NCI-H2171 treated with DMSO at 0.1 percent for 48 hours (cell line): Measurements from ENCODE around the gene USP7.

Experiments used
- DNase-seq: peaks from one replicate; lab custom pipeline; 2025; lab: John Stamatoyannopoulos, UW

The USP7 gene

DNA sequence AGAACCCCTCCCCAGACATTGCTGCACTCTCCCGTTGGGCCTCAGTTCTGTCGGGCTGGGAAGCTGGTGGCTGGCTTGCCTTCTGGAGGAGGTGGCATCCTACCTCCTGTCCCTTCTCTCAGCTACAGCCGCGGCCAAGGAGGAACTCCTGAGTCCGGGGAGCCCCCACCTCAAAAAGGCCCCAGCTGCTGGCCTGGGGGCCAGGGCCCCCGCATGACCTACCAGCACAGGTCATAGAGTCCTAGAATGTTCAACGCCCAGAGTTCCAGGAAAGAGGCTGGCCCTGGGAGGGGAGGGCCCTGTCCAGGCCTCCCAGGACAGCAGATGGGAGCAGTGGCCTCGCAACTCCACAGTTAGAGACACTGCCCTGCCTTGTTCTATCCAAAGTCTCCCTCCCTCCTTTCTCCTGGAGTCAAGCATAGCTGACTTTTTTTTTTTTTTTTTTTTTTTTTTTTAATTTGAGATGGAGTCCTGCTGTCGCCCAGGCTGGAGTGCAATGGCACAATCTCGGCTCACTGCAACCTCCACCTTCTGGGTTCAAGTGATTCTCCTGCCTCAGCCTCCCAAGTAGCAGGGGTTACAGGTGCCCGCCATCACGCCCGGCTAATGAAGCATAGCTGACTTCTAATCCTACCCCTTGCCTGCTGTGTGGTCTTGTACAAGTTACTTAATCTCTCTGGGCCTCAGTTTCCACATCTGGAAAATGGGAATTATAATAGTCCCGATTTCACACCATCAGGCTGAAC is 102.0 kb downstream of the USP7 start:
- peak; percentile 51 for DNase-seq

DNA sequence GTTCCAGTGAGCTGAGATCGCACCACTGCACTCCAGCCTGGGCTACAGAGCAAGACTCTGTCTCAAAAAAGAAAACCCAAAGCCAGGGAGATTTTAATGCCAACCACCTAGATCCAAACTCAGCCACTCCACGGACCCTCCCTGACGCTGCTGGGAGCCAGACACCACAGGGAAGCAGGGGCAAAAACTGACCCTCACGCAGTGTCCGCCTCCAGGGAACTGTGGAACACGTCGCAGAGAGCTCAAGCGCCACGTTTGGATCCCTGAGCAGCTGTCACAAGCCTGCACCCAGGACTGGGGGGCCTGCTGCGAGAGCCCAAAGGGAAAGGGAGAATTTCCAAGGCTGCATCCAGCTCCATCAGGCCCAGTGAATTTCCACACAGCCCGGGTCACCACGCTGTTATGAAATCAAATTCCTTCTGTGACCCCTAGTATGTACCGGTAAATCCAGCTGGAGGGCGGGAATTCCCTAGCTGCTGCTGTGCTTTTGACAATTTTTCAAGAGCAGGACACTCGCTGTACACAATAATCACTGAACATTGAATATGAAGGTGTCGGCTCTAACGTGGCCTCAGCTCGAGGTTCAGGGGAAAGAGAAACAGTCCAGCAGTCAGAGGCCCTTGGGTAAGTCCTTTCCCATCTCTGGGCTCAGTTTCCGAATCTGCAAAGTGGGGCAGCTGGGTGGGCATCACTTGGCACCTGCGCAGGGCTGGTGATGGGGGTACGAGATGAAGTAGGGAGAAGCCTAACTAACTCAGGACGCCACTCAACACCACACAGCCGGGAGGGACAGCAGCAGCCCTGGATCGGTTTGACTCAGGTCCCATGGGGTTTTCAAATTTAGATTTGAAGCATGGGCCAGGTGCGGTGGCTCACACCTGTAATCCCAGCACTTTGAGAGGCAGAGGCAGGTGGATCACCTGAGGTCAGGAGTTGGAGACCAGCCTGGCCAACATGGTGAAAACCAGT is 103.5 kb downstream of the USP7 start:
- no peak for DNase-seq

DNA sequence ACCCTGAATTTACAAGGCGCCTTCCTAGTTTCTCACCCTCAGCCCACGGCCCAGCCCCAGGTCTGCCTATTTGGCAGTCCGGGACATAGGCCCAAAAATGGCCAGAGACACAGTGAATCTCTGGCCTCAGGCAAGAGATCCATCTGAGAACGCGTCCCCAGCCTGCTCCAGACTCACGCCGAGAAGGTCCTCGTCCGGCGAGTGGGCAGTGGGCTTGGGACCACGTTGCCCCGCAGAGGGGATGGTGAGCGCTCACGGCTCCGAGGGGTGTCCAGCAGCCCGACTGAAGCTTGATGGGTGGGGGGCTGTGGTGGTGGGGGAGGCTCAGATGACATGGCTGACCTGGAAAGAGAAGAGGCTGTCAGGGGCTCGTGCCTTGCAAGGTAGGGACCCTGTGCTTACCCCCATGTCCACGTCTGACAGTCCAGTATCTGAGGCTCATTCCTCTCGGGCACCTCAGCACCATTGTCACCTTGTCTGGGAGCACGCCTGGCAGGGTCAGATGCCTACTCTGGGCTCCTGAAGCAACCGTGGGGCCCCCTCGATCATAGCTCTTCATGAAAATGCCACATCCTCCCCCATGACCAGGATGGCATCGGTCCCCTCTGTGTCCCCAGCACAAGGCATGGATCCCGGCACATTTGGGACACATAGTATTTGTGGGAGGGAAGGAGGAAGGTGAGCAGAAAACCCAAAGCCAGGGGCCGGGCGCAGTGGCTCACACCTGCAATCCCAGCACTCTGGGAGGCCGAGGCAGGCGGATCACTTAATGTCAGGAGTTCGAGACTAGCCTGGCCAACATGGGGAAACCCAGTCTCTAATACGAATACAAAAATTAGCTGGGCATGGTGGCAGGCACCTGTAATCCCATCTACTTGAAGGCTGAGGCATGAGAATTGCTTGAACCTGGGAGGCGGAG is 104.5 kb downstream of the USP7 start:
- no peak for DNase-seq

DNA sequence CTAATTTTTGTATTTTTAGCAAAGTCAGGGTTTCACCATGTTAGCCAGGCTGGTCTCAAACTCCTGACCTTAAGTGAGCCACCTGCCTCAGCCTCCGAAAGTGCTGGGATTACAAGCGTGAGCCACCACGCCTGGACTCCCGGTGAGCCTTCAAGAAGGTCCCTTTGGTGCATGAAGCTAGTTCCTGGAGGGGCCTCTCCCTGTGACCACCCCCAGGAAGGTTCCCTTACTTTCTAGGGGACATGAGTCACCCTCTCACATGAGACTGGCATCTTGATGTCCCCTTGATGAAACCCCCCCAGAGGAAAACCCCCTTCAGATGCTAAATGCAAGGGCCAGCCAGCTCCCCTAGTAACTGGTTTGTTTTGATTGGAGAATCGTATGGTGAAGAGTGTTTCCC is 107.7 kb downstream of the USP7 start:
- DNase-seq: no peak

DNA sequence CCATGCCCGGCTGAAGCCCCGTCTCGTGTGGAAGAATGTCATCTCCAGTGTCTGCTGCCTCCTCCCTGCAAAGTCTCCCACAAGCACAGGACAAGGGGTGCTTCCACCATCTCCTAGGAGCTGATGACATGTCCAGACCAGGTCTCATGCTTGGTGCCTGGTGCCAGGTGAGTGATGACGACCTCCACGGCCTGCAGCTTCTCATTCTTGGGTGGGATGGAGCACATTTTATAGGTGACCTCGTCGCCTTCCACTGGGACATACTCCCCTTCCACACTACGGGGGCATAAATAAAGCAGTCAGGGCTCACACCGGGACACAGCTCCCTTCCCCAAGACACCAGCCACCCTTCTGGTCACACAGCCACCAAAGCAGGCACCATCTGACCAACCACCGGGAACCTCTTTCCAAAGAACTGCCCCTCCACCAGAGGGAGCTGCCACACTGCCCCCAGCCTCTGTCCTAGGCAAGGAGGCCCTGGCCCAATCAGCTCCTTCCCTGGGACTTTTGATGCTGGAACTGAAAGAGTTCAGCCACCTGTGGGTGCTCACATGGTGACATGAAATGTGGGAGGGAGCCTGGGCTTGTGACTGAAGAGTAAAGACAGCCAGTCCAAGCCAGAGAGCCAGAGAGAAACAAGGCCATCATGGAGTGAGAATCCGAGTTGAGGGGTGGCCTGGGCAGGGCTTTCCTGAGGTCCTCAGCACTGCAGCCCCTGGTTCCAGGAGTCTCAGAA is 108.5 kb downstream of the USP7 start:
- DNase-seq: no peak

DNA sequence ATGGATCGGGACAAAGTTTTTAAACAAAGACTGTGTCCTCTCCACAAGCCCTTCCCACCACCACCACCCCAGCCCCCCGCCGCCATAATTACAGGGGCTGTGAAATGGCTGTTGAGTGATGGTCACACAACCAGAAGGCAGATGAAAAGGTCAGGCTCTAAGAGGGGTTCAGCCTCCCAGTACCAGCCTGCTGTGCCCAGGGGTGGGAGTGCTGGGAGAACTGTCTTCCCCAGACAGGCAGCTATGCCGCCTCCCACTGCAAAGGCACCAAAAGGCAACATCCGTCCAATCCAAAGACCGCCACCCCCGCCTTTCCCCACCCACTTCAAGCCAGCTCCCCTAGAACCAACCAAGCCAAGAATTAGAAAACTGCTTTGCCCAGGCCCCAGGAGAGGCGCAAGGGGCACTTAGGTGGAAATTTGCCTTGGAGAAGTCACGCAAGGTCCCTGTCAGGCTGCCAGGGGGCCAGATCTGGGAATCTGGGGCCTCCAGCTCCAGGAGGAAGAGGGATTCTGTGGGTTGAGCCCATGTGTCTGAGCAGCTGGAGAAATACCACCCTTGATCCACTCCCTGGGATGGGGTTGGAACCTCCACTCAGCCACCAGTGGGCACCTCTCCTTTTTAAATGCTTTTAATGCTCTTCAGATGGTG is 109.3 kb downstream of the USP7 start:
- no peak for DNase-seq

DNA sequence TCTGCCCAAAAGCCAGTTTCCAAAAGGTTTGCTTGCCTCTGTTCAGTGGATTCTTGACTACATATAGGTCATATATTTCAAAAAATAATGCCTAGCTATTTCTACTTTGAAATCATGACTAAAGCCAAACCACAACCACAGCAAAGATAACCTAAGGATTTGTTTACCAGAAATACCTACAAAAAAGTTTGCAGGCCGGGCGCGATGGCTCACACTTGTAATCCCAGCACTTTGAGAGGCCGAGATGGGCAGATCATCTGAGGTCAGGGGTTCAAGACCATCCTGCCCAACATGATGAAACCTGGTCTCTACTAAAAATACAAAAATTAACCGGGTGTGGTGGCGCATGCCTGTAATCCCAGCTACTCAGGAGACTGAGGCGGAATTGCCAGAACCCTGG is 110.1 kb downstream of the USP7 start:
- DNase-seq: no peak

DNA sequence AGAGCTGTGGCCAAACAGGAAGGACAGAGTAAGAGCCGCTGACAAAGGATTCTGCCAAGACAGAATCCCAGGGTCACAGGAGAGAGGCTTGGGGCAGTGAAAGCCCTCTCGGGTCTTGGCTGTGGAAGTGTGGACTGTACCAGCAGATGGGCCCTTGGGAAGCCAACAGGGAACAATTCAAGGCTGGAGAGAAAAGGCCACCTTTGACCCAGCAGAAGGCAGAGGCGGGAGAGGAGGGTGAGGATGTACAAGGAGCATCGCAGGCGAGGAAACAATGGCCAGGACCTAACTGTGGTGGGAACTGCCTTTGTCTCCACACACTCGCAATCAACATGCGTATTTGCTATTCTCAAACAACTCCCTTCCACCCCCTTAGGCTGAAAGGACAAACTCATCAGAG is 110.6 kb downstream of the USP7 start:
- no peak for DNase-seq

DNA sequence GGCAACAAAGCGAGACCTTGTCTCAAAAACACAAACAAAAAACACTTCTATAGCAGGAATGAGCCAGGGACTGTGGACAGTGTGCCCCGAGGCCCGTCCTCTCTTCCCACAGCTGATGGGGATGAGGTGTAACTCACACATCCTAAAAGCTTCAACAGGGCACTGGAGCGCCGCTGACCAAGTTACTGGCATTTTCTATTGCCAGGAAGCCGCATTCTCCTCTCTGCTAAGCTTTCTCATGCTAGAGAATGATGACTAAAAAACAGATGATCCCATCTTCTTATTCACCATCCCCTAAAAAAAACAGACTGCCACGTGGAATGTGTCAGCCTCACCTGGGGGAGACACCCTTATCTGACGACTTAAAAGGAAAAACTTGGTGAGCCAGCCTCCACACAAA is 111.2 kb downstream of the USP7 start:
- DNase-seq: no peak

DNA sequence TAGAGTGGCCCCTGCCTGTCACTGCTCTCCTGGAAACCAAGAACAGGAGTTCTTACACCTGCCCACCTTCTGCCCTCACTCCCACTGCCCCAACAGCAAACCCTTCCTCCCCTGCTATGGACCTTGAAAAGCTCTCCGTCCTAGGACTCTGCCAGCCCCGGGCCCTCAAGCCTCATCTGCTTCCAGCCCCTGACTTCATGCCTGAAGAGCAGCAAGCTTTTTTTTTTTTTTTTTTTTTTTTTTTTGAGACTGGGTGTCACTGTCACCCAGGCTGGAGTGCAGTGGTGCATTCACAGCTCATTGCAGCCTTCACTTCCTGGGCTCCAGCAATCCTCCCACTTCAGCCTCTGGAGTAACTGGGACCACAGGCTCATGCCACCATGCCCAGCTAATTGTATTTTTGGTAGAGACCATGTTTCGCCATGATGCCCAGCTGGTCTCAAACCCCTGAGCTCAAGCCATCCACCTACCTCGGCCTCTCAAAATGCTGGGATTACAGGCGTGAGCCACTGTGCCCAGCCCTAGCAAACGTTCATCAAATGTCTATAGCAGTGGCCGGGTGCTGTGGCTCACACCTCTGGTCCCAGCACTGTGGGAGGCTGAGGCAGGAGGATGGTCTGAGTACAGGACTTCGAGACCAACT is 111.8 kb downstream of the USP7 start:
- DNase-seq: no peak

DNA sequence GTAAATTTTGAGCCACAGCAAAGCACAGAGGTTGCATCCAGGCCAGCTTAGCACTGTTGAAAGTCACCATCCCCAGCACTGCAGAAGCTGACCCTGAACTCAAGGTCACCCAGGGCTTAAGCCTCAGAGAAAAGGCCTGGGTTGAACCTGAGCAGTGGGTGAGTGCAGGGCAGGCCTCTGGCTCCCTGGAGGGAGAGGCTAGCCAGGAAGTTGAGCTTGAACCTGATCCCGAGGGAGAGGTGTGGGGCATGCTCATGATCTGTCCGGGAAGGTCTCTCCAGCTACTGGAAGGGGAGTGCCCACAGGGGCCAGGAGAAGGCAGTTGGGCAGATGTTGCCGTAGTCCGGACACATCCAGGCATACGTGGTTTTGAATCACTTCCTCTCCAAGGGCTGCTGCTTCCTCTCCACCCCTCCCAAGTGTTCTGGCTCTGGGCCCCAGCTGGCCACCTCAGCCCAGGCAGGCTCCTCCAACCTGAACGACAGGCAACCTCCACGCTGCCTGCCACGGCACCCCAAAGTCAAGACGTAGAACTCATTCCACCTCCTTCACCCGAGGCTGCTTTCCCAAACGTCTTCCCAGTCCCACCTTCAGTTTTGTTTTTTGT is 113.3 kb downstream of the USP7 start:
- DNase-seq: no peak

DNA sequence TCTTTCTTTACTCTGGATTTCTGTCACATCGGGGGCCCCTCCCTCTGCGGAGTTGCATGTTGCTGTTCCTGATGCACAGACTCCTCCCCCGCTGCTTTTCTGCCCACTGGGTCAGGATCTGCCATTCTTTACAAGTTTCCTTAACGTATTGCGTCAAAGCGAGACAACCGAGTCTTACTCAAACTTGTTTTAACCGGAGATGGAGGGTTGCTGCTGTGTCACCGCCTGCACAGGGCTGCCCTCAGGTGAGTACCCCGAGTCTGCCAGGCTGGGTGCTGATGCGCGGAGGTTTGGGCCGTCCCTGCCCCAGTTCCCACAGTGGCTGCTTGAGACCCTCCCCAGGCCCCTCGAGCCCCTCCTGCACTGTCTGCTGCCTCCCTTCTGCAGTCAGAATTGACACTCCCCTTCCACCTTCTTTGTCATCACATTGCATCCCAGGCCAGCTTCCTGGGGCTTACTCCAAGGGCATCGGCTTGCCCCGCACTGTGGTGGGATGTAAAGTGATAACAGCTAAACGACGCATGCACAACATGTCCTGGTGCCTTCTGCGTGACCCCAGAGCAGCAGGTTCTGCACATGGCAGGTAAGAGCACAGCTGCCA is 114.2 kb downstream of the USP7 start:
- no peak for DNase-seq

DNA sequence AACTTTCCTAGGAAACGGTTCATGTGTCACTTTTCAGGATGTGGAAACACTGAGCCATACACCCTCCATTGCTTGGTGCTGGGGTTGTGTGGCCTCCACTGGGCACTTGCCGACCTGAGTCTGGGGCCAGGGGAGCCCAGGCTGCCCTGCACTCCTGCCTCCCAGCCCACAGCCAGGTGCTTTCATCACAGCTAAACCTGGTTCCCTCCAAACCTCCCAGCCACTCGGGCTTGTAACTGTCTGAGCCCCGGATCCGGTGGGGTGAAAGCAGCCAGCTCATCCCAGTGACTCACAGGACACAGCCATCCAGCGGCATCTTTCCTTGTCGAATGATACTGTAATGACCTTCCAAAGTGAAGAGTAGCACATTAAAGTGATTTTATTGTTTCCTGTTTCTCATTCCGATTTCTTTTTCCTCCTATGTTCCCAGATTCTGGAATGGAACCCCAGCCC is 114.7 kb downstream of the USP7 start:
- no peak for DNase-seq

DNA sequence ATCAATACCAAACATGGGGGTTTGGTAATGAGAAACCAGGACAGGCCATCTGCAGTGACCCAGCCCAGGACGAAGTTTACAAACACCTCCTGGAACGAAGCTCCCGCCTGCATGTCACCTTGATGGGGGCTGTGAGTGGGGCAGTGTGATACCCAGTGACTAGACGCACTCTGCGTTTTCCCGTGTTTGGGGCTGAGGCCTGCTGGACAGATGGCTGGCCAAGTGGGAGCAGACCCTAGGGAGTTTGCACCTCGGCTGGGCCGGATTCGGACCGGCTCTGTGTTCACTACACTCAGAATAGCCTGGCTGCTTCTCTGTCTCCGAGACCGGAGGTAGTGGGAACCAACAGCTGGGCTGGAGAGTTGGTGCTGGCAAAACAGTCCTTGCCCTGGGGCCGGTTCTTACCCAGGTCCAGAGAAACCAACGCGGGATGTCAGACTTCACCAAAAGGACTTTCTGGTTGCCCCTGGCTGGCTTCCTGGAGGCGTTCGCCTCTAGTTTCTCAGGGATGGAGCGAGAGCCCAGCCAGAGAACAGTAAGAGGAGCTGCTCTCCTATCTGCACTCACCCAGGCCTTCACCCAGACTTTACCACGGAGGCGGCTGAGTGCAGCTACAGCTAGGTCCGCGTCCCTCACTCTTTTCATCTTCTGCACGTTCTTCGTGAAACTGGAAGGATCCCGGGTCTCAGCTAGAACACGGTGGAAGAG is 115.3 kb downstream of the USP7 start:
- DNase-seq: no peak

DNA sequence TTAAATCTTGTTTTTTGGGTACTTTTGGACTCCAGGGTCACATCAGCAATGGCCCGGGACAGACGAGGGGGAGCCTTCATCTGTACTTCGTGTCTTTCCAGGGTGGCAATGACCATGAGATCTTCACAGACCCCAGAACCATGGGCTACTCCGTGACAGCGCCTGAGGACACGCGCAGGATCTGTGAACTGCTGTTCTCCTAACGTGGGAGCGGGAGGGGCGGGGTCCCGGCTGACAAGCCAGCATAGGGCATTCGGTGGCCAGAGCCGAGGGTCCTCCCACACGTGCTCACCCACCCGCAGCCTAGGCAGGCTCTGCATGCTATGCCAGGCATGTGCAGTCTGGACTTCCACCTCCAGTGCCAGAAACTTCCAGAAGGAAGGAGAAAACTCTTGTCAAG is 116.1 kb downstream of the USP7 start:
- DNase-seq: no peak

DNA sequence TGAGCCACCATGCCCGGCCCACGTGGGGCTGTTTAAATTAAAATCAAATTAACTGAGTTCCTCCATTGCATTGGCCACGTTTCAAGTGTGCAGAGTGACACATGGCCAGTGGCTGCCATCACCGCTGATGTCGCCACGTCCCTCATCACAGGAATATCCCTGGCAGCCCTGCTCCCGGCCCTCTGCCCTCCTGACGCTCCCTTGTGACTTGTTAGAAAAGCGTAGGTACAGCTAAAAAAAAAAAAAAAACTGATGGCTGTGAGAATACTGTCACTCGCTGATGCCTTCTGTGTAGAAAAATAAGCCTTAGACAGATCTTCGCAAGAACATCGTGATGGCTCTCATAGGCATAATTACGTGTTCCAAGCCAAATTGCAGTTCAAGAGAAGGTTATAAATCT is 116.6 kb downstream of the USP7 start:
- DNase-seq: no peak

DNA sequence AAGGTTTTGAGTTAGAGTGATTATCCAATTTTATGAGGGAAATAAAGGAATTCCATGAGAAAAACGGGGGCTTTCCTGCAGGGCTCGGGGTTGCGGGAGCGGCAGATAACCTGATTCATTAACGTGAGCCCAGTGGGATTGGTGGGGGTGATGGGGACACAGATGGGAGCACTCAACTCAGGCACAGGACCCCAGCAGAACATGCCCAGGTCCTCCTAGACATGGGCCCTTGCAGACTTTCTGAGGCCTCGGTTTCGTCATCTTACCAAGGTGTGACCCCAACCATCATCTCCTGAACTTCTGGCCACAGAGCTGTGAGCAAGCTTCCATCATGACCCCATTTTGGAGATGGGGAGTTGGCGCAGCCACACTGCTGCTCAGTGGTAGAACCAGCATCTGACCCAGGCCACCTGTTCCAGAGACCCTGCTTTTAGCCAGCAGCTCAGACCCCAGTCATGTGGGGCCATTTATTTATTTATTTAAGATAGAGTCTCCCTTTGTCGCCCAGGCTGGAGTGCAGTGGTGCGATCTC is 117.2 kb downstream of the USP7 start:
- no peak for DNase-seq

DNA sequence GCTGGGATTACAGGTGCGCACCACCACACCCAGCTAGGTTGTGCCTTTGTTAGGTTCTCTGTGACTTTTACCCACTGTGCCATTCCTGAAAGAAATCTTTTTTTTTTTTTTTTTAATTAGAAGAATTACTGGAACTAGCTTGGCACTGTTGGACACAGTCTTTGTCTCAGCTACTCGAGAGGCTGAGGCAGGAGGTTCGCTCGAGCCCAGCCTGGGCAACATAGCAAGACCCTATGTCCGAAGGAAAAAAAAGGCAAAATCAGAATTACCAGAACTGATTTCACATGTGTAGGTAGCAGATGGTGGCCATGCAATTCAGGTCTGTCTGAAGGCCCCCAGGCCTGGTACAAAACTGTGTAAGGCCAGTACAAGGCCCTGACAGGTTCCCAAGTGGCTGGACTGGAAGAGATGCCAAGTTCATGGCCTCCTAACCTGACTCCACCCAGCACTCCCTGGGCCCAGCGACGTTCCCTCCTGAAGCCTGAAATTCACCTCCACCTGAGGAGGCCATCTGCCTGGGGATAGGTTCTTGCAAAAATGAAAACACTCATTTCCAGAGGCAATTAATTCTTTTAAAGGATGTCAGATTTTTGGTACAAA is 117.9 kb downstream of the USP7 start:
- no peak for DNase-seq
